ENCODE measurements around the gene RAB23. TPM values are rescaled to one million over a fixed set of nuclear protein-coding genes. Genes with fewer than 3 reads are reported as not detected.

The RAB23 gene
- polyA plus RNA-seq, 2 donors: 1.4 to 5.3 TPM

GRCh38 chr6:57198926-57199636 is 23.0 kb downstream of the RAB23 start:
- Histone ChIP-seq H3K27ac (ENCODE audit: low read depth in 2 of 2, low read length in 1 of 2) (no peak overlapping the region), H3K27me3 (ENCODE audit: control insufficient read depth in 1 of 2, insufficient read depth in 2 of 2, low read length in 2 of 2) (no peaks in the 10 kb centered on the region), H3K36me3 (ENCODE audit: control insufficient read depth in 2 of 2, insufficient read depth in 2 of 2, low read length in 1 of 2) (no peaks in the 10 kb centered on the region), H3K9me3 (ENCODE audit: control insufficient read depth in 2 of 2, insufficient read depth in 1 of 2, low read depth in 1 of 2, low read length in 1 of 2) (no peaks in the 10 kb centered on the region), H3K4me1 (ENCODE audit: control insufficient read depth in 2 of 2, insufficient read depth in 2 of 2, low read length in 1 of 2) (no peaks in the 10 kb centered on the region), H3K4me3 (ENCODE audit: low read depth in 1 of 2, low read length in 2 of 2) (no peak overlapping the region)
- 63 to 65% methylated on average over 6 of the region's 6 CpGs for WGBS, 2 donors

- Histone ChIP-seq H3K9me3 (ENCODE audit: control insufficient read depth in 2 of 2, insufficient read depth in 1 of 2, low read depth in 1 of 2, low read length in 1 of 2) (no peaks in the 10 kb centered on the region), H3K4me1 (ENCODE audit: control insufficient read depth in 2 of 2, insufficient read depth in 2 of 2, low read length in 1 of 2) (no peaks in the 10 kb centered on the region)
These were observed 26.6 kb downstream of the RAB23 start for GRCh38 chr6:57195457-57195856.

GRCh38 chr6:57193177-57193576 is 28.9 kb downstream of the RAB23 start:
- H3K9me3 ChIP-seq (ENCODE audit: control insufficient read depth in 2 of 2, insufficient read depth in 1 of 2, low read depth in 1 of 2, low read length in 1 of 2): no peaks in the 10 kb centered on the region
- H3K36me3 ChIP-seq (ENCODE audit: control insufficient read depth in 2 of 2, insufficient read depth in 2 of 2, low read length in 1 of 2): no peaks in the 10 kb centered on the region
- no peaks in the 10 kb centered on the region for H3K4me1 ChIP-seq (ENCODE audit: control insufficient read depth in 2 of 2, insufficient read depth in 2 of 2, low read length in 1 of 2)
- H3K4me3 ChIP-seq (ENCODE audit: low read depth in 1 of 2, low read length in 2 of 2): no peak overlapping the region
- no peak overlapping the region for H3K27ac ChIP-seq (ENCODE audit: low read depth in 2 of 2, low read length in 1 of 2)
- no peaks in the 10 kb centered on the region for H3K27me3 ChIP-seq (ENCODE audit: control insufficient read depth in 1 of 2, insufficient read depth in 2 of 2, low read length in 2 of 2)

More at GRCh38 chr6:57195457-57195856, 26.6 kb downstream of the RAB23 start:
- WGBS, 2 donors: 76 to 79% methylated on average over 2 of the region's 2 CpGs
- Histone ChIP-seq H3K27ac (ENCODE audit: low read depth in 2 of 2, low read length in 1 of 2) (no peak overlapping the region), H3K36me3 (ENCODE audit: control insufficient read depth in 2 of 2, insufficient read depth in 2 of 2, low read length in 1 of 2) (no peaks in the 10 kb centered on the region), H3K4me3 (ENCODE audit: low read depth in 1 of 2, low read length in 2 of 2) (no peak overlapping the region), H3K27me3 (ENCODE audit: control insufficient read depth in 1 of 2, insufficient read depth in 2 of 2, low read length in 2 of 2) (no peaks in the 10 kb centered on the region)

- Histone ChIP-seq H3K4me3 (ENCODE audit: low read depth in 1 of 2, low read length in 2 of 2) (no peak overlapping the region), H3K36me3 (ENCODE audit: control insufficient read depth in 2 of 2, insufficient read depth in 2 of 2, low read length in 1 of 2) (no peaks in the 10 kb centered on the region), H3K27ac (ENCODE audit: low read depth in 2 of 2, low read length in 1 of 2) (no peak overlapping the region), H3K27me3 (ENCODE audit: control insufficient read depth in 1 of 2, insufficient read depth in 2 of 2, low read length in 2 of 2) (no peaks in the 10 kb centered on the region), H3K9me3 (ENCODE audit: control insufficient read depth in 2 of 2, insufficient read depth in 1 of 2, low read depth in 1 of 2, low read length in 1 of 2) (no peaks in the 10 kb centered on the region), H3K4me1 (ENCODE audit: control insufficient read depth in 2 of 2, insufficient read depth in 2 of 2, low read length in 1 of 2) (no peaks in the 10 kb centered on the region)
- 67 to 72% methylated on average over 2 of the region's 2 CpGs for WGBS, 2 donors
These were observed 32.0 kb downstream of the RAB23 start for GRCh38 chr6:57190140-57190539.

GRCh38 chr6:57183336-57183735 is 38.8 kb downstream of the RAB23 start:
- no peaks in the 10 kb centered on the region for H3K9me3 ChIP-seq (ENCODE audit: control insufficient read depth in 2 of 2, insufficient read depth in 1 of 2, low read depth in 1 of 2, low read length in 1 of 2)
- H3K27me3 ChIP-seq (ENCODE audit: control insufficient read depth in 1 of 2, insufficient read depth in 2 of 2, low read length in 2 of 2): no peaks in the 10 kb centered on the region
- no peak overlapping the region for H3K27ac ChIP-seq (ENCODE audit: low read depth in 2 of 2, low read length in 1 of 2)
- peaks cover 0 to 3% of the 10 kb centered on the region in 2 donors for H3K36me3 ChIP-seq (ENCODE audit: control insufficient read depth in 2 of 2, insufficient read depth in 2 of 2, low read length in 1 of 2)
- WGBS, 2 donors: 80 to 90% methylated on average over 2 of the region's 2 CpGs
- no peaks in the 10 kb centered on the region for H3K4me1 ChIP-seq (ENCODE audit: control insufficient read depth in 2 of 2, insufficient read depth in 2 of 2, low read length in 1 of 2)
- H3K4me3 ChIP-seq (ENCODE audit: low read depth in 1 of 2, low read length in 2 of 2): no peak overlapping the region

- Histone ChIP-seq H3K27me3 (ENCODE audit: control insufficient read depth in 1 of 2, insufficient read depth in 2 of 2, low read length in 2 of 2) (no peaks in the 10 kb centered on the region), H3K36me3 (ENCODE audit: control insufficient read depth in 2 of 2, insufficient read depth in 2 of 2, low read length in 1 of 2) (peaks cover 0 to 3% of the 10 kb centered on the region in 2 donors), H3K4me3 (ENCODE audit: low read depth in 1 of 2, low read length in 2 of 2) (no peak overlapping the region), H3K9me3 (ENCODE audit: control insufficient read depth in 2 of 2, insufficient read depth in 1 of 2, low read depth in 1 of 2, low read length in 1 of 2) (no peaks in the 10 kb centered on the region), H3K27ac (ENCODE audit: low read depth in 2 of 2, low read length in 1 of 2) (peak overlapping the region in 1 of 2 donors; percentile 7), H3K4me1 (ENCODE audit: control insufficient read depth in 2 of 2, insufficient read depth in 2 of 2, low read length in 1 of 2) (no peaks in the 10 kb centered on the region)
- 76 to 90% methylated on average over 2 of the region's 2 CpGs for WGBS, 2 donors
These were observed 40.1 kb downstream of the RAB23 start for GRCh38 chr6:57182017-57182432.

- H3K9me3 ChIP-seq (ENCODE audit: control insufficient read depth in 2 of 2, insufficient read depth in 1 of 2, low read depth in 1 of 2, low read length in 1 of 2): no peaks in the 10 kb centered on the region
- H3K4me3 ChIP-seq (ENCODE audit: low read depth in 1 of 2, low read length in 2 of 2): no peak overlapping the region
- no peaks in the 10 kb centered on the region for H3K27me3 ChIP-seq (ENCODE audit: control insufficient read depth in 1 of 2, insufficient read depth in 2 of 2, low read length in 2 of 2)
- WGBS, 2 donors: 77 to 87% methylated on average over 3 of the region's 3 CpGs
- H3K4me1 ChIP-seq (ENCODE audit: control insufficient read depth in 2 of 2, insufficient read depth in 2 of 2, low read length in 1 of 2): no peaks in the 10 kb centered on the region
- H3K27ac ChIP-seq (ENCODE audit: low read depth in 2 of 2, low read length in 1 of 2): no peak overlapping the region
- peaks cover 0 to 3% of the 10 kb centered on the region in 2 donors for H3K36me3 ChIP-seq (ENCODE audit: control insufficient read depth in 2 of 2, insufficient read depth in 2 of 2, low read length in 1 of 2)
These were observed 41.5 kb downstream of the RAB23 start for GRCh38 chr6:57180596-57180995.

GRCh38 chr6:57177545-57178265 is 44.4 kb downstream of the RAB23 start:
- H3K27ac ChIP-seq (ENCODE audit: low read depth in 2 of 2, low read length in 1 of 2): peak overlapping the region; percentile 30 to 81
- 73 to 76% methylated on average over 11 of the region's 11 CpGs for WGBS, 2 donors
- no peaks in the 10 kb centered on the region for H3K4me1 ChIP-seq (ENCODE audit: control insufficient read depth in 2 of 2, insufficient read depth in 2 of 2, low read length in 1 of 2)
- H3K4me3 ChIP-seq (ENCODE audit: low read depth in 1 of 2, low read length in 2 of 2): no peak overlapping the region
- no peaks in the 10 kb centered on the region for H3K36me3 ChIP-seq (ENCODE audit: control insufficient read depth in 2 of 2, insufficient read depth in 2 of 2, low read length in 1 of 2)
- no peaks in the 10 kb centered on the region for H3K9me3 ChIP-seq (ENCODE audit: control insufficient read depth in 2 of 2, insufficient read depth in 1 of 2, low read depth in 1 of 2, low read length in 1 of 2)
- H3K27me3 ChIP-seq (ENCODE audit: control insufficient read depth in 1 of 2, insufficient read depth in 2 of 2, low read length in 2 of 2): no peaks in the 10 kb centered on the region

GRCh38 chr6:57174511-57174907 is 47.6 kb downstream of the RAB23 start:
- H3K9me3 ChIP-seq (ENCODE audit: control insufficient read depth in 2 of 2, insufficient read depth in 1 of 2, low read depth in 1 of 2, low read length in 1 of 2): no peaks in the 10 kb centered on the region
- 84 to 90% methylated on average over 3 of the region's 3 CpGs for WGBS, 2 donors
- no peaks in the 10 kb centered on the region for H3K4me1 ChIP-seq (ENCODE audit: control insufficient read depth in 2 of 2, insufficient read depth in 2 of 2, low read length in 1 of 2)
- no peaks in the 10 kb centered on the region for H3K36me3 ChIP-seq (ENCODE audit: control insufficient read depth in 2 of 2, insufficient read depth in 2 of 2, low read length in 1 of 2)
- no peak overlapping the region for H3K4me3 ChIP-seq (ENCODE audit: low read depth in 1 of 2, low read length in 2 of 2)
- no peak overlapping the region for H3K27ac ChIP-seq (ENCODE audit: low read depth in 2 of 2, low read length in 1 of 2)
- no peaks in the 10 kb centered on the region for H3K27me3 ChIP-seq (ENCODE audit: control insufficient read depth in 1 of 2, insufficient read depth in 2 of 2, low read length in 2 of 2)
